Nucleus accumbens (tissue), 56 donors: ENCODE data around the gene CATSPERZ.

Source experiments
- DNase-seq, 56 donors: peaks; one replicate each; lab custom pipeline; 2025; lab: John Stamatoyannopoulos, UW

CATSPERZ gene

DNA sequence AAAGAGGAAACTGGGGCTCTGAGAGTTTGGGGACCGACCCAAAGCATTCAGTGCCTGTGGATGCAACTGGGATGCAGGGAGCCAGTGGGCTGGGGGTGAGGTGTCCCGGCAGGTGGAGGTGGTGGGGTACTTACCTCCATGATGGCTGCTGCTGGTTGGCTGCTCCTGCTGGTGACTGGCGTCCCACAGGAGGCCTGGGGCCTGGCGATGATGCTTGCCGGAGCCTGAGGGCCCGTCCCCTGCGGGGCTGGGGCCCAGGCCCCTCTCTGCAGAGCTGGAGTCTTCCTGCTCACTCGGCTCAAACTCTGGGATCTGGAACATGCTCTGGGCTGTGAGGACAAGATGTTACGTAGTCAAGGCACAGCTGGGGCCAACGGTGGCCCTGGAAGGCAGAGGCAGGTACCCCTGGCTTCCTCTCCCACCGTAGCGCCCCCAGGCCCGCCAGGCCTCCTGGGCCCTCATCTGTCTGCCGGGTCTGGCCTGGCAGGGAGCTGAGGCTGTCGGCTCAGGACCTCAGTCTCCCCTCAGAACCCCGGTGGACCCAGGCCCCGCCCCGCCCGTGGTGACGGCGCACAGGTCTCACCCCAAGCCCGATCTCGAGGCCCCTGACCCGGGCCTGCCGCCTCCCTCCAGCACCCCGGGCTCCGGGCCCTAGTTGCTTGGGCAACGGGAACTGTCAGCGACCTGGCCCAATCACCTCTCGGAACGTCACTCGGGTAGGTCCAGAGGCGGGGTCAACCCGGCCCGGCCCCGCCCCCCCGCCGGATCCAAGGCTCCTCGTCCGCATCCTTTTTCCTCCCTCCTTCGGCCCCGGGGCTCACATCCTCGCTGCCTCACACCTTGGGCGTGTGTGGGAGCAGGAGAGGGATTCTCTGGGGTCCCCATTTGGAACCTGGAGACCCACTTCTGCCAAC, 15.9 kb upstream of the CATSPERZ start, which contains the start of gene BAD:
Gene BAD (minus strand): TSS at position 618 of the 914 bp plus-strand sequence. CDS start 297 bp downstream, at position 321.
- peak; percentile 77 to 98 (median 94) for DNase-seq

GRCh38 chr11:64284962-64285884, 14.9 kb upstream of the CATSPERZ start, which contains the start of gene GPR137:
Gene GPR137, plus strand, starts transcription at chr11:64285848. Its CDS starts 677 bp downstream, at chr11:64286525.
- peak in 54 of 56 donors; percentile 62 to 99 (median 87) for DNase-seq

DNA sequence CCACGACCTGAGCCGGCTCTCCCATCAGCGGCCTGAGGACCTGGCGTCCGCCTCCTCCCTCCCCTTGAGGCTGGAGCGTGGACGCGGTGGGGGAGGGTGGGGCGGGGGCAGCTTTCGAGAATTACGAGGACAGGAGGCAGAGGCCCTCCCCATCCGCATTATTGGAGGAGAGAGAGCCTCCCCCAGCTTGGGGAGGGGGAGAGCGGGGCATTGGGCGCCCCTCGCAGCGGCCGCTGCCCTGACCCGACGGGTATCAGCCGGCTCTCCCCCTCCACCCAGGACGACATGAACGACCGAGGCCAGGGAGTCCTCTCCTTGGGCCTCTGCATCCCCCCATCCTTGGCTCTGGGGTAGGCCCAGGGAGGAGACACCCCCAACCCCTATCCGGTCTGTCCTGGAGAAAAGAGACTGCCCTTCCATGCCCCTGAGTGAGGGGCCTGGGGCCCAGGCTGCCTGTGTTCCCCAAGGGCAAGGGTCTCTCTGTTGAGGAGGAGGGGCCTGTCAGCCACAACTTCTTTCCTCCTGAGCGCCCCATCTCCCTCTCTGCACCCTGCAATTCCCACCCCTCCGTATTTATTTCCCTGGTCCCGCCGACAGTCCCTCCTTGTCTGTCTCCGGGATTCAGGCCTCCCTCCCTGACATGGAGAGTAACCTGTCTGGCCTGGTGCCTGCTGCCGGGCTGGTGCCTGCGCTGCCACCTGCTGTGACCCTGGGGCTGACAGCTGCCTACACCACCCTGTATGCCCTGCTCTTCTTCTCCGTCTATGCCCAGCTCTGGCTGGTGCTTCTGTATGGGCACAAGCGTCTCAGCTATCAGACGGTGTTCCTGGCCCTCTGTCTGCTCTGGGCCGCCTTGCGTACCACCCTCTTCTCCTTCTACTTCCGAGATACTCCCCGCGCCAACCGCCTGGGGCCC, 14.0 kb upstream of the CATSPERZ start:
- DNase-seq = no peak

DNA sequence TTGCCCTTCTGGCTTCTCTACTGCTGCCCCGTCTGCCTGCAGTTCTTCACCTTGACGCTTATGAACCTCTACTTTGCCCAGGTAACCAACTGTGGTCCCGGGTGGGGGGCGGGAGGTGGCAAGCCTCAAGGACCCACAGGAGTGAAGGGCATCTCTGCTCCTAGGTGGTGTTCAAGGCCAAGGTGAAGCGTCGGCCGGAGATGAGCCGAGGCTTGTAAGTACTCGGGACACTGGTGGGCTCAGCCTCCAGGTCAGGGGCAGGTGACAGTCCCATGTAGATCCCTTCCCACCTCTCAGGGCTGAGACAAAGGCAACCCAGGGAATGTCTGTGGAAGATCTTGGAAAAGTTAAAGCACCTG, 13.4 kb upstream of the CATSPERZ start:
- no peak for DNase-seq

DNA sequence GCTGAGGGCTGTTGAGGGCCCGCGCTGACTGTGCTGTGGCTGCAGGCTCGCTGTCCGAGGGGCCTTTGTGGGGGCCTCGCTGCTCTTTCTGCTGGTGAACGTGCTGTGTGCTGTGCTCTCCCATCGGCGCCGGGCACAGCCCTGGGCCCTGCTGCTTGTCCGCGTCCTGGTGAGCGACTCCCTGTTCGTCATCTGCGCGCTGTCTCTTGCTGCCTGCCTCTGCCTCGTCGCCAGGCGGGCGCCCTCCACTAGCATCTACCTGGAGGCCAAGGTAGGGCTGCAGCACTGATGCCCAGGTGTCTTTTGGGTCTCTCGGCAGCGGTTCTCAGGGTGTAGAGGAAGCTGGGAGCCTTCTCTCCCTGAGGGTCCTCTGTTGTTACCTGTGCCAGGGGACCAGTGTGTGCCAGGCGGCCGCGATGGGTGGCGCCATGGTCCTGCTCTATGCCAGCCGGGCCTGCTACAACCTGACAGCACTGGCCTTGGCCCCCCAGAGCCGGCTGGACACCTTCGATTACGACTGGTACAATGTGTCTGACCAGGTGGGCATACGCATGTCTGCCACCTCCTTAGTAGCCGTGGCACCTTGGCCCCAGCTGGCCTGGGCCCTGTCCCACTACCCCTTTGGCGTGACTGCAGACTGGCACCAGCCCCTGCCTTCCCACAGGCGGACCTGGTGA, 12.3 kb upstream of the CATSPERZ start:
- no peak for DNase-seq

DNA sequence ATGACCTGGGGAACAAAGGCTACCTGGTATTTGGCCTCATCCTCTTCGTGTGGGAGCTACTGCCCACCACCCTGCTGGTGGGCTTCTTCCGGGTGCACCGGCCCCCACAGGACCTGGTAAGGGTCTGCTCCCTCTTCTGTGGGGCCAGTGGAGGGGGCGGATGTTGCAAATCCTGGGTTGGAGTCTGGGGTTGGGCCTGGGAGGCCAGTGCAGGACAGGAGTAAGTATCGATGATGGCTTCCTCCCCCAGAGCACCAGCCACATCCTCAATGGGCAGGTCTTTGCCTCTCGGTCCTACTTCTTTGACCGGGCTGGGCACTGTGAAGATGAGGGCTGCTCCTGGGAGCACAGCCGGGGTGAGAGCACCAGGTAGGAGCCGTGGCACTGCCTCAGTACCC, 11.8 kb upstream of the CATSPERZ start:
- DNase-seq = no peak

- no peak for DNase-seq
These were observed 11.1 kb upstream of the CATSPERZ start for GRCh38 chr11:64289002-64289564.

GRCh38 chr11:64290352-64291261, 9.6 kb upstream of the CATSPERZ start:
- DNase-seq = no peak

GRCh38 chr11:64291262-64291751, 8.9 kb upstream of the CATSPERZ start, which contains the start of gene KCNK4:
Gene KCNK4, plus strand, starts transcription at chr11:64291302. Its CDS starts 1,717 bp downstream, at chr11:64293019.
- DNase-seq = peak in 1 of 56 donors; percentile 45

- DNase-seq = peak in 2 of 56 donors; percentile 15 to 55
These were observed 8.3 kb upstream of the CATSPERZ start for GRCh38 chr11:64291752-64292459.

GRCh38 chr11:64292460-64293254, 7.5 kb upstream of the CATSPERZ start:
- peak in 1 of 56 donors; percentile 11 for DNase-seq

- DNase-seq = no peak
These were observed 5.4 kb upstream of the CATSPERZ start for GRCh38 chr11:64294774-64295173.

- no peak for DNase-seq
These were observed 4.4 kb upstream of the CATSPERZ start for GRCh38 chr11:64295760-64296159.

DNA sequence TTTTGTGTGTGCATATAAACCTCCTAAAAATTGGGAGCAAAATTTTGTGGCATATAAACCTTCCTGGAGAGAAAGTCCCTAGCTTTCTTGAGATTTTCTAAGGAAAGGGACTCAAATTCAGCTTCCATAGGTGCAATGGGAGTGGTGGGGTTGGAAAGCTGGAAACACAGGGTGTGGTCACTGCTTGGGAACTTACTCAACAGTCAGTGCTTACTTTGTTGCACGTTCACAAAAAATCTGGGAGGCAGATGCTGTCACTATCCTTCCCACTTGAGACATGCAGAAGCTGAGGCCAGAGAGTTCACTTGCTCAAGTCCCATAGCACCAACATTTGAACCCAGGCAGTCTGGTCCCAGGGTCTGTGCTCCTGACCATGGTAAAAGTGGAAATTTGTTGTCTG, 3.9 kb upstream of the CATSPERZ start:
- no peak for DNase-seq

GRCh38 chr11:64296830-64297698, 3.1 kb upstream of the CATSPERZ start:
- no peak for DNase-seq
